ENCODE data around the gene IQCN.

- TF ChIP-seq CTCF (tag by site-specific recombination; IDR thresholded peaks at IDR 0.05): no peak
- no peak for TF ChIP-seq ZBTB20 (tag by site-specific recombination; IDR thresholded peaks at IDR 0.05)
Measured at GRCh38 chr19:18254546-18255503, 19.4 kb downstream of the IQCN start.
